PC-3 (cell line): ENCODE results near the gene RGS2. TPM values are rescaled to one million over a fixed set of nuclear protein-coding genes. Genes with fewer than 3 reads are reported as not detected.

ENCODE experiments used
- ATAC-seq: fragments of 200-7000 bp; cut with Tn5 transposase; 2 replicates; pipeline ENCODE4 v1.9.1; 2020; ENCODE audit warnings: mild to moderate bottlenecking, moderate library complexity
- BruUV-seq: library from RNA; stranded (reverse); fragments of 400-500 nt; replicated peaks from 2 replicates; lab custom pipeline; 2021; lab: Mats Ljungman, UMichigan
- CTCF ChIA-PET: fragments of 300-600 bp; sonication (Branson Sonifier 250); formaldehyde crosslinking; loops from one replicate; lab custom pipeline; 2022; ENCODE audit warnings: antibody characterized with exemption; lab: Charles Lee
- POLR2A ChIA-PET: fragments of 300-600 bp; sonication (Branson Sonifier 250); formaldehyde crosslinking; loops from one replicate; lab custom pipeline; 2022; ENCODE audit warnings: antibody characterized with exemption; ENCODE audit not compliant: unreplicated experiment; lab: Charles Lee
- DNase-seq: peaks from one replicate; pipeline ENCODE4 v3.0.0-alpha.2; 2015
- H2AFZ ChIP-seq: fragments of 300-600 bp; sonication (generic); 2 replicates; pipeline ENCODE4 v1.6.0; 2016; ENCODE audit warnings: antibody characterized with exemption, low read length
- H3F3A ChIP-seq: fragments of 300-600 bp; sonication (generic); one replicate; pipeline ENCODE4 v1.6.0; 2017; ENCODE audit warnings: antibody characterized with exemption, low read length, control low read depth, mild to moderate bottlenecking; ENCODE audit not compliant: unreplicated experiment
- H3K27ac ChIP-seq: fragments of 300-600 bp; sonication (generic); 2 replicates; pipeline ENCODE4 v1.5.1; 2016; ENCODE audit warnings: mild to moderate bottlenecking, low read length
- H3K27me3 ChIP-seq: fragments of 300-600 bp; sonication (generic); 2 replicates; pipeline ENCODE4 v1.6.1; 2016; ENCODE audit warnings: low read length, mixed read lengths
- H3K36me3 ChIP-seq: fragments of 300-600 bp; sonication (generic); 2 replicates; pipeline ENCODE4 v1.6.1; 2016; ENCODE audit warnings: low read depth, mixed run types, low read length, mixed read lengths
- H3K4me1 ChIP-seq: fragments of 300-600 bp; sonication (generic); 2 replicates; pipeline ENCODE4 v1.5.1; 2016; ENCODE audit warnings: low read length; ENCODE audit not compliant: insufficient read depth
- H3K4me2 ChIP-seq: fragments of 300-600 bp; sonication (generic); 2 replicates; pipeline ENCODE4 v1.6.0; 2016; ENCODE audit warnings: low read length
- H3K4me3 ChIP-seq: fragments of 300-600 bp; sonication (generic); 2 replicates; pipeline ENCODE4 v1.5.1; 2016; ENCODE audit warnings: mild to moderate bottlenecking, low read length, mixed read lengths
- H3K79me2 ChIP-seq: fragments of 300-600 bp; sonication (generic); 2 replicates; pipeline ENCODE4 v1.6.1; 2017; ENCODE audit warnings: low read length, mixed read lengths
- H3K9ac ChIP-seq: fragments of 300-600 bp; sonication (generic); 2 replicates; pipeline ENCODE4 v1.6.0; 2016; ENCODE audit warnings: mild to moderate bottlenecking, low read length
- H3K9me2 ChIP-seq: fragments of 300-600 bp; sonication (generic); replicated peaks from 2 replicates; pipeline ENCODE4 v1.6.1; 2016; ENCODE audit warnings: mixed run types, low read length, mixed read lengths
- H3K9me3 ChIP-seq: fragments of 300-600 bp; sonication (generic); 2 replicates; pipeline ENCODE4 v1.6.1; 2016; ENCODE audit warnings: low read length, mixed read lengths
- H4K20me1 ChIP-seq: fragments of 300-600 bp; sonication (generic); 2 replicates; pipeline ENCODE4 v1.6.1; 2016; ENCODE audit warnings: low read length, mixed read lengths
- EZH2 ChIP-seq: fragments of 300-600 bp; sonication (generic); IDR thresholded peaks from one replicate; pipeline ENCODE4 v1.6.1; 2017; ENCODE audit warnings: antibody characterized with exemption, mild to moderate bottlenecking, low read length; ENCODE audit not compliant: unreplicated experiment
- EZH2phosphoT487 ChIP-seq: fragments of 300-600 bp; sonication (generic); IDR thresholded peaks from 2 replicates; pipeline ENCODE4 v1.6.1; 2018; ENCODE audit warnings: mild to moderate bottlenecking, antibody characterized with exemption, low read length, borderline replicate concordance
- intact Hi-C: fragments of 100-400 bp; cut with micrococcal nuclease; formaldehyde crosslinking; loops from 2 replicates; pipeline ENCODE4 v1.9.0; 2023
- total RNA-seq: library from RNA; depleted of rRNA; stranded (reverse); fragments of >200 nt; gene quantifications from 2 replicates; pipeline ENCODE4 v1.2.3, GENCODE V29; 2014
- TF ChIP-seq, protein P1 (sequence below): fragments of 300-600 bp; sonication (generic); conservative IDR thresholded peaks from 2 replicates; pipeline ENCODE4 v1.5.1; 2017; ENCODE audit warnings: antibody characterized with exemption, low read depth, mild to moderate bottlenecking, low read length

The RGS2 gene
- total RNA-seq, 1 experiment from 2014 or later = 163 TPM

DNA sequence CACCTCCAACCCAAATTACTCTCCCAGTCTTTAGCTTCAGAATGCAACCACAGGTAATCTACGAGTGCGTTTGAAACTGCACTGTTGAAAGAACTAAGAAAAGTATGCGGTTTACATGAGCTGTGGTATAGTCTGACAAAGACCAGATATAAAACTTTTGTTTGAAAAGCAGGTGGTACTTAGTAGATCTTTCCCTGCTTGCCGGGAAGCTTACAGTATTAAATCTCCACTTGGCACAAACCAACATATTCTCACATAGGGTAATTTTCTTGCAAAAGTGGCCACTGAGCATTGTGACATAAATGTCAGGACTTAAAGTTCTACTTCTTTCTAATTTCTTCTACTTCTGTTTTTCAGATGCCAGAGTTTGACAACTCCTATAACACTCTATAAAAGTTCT lies 8.4 kb downstream of the RGS2 start:
- Histone ChIP-seq H3K4me3 (no peak overlapping the region), H3K9me3 (no peaks in the 10 kb centered on the region), H3K79me2 (no peaks in the 10 kb centered on the region), H3K27me3 (no peaks in the 10 kb centered on the region), H3F3A (no peaks in the 10 kb centered on the region), H3K4me1 (no peaks in the 10 kb centered on the region), H4K20me1 (no peaks in the 10 kb centered on the region), H3K27ac (no peak overlapping the region), H3K4me2 (no peak overlapping the region), H3K9me2 (no peaks in the 10 kb centered on the region), H3K36me3 (no peaks in the 10 kb centered on the region), H2AFZ (no peak overlapping the region), H3K9ac (no peak overlapping the region)
- CTCF ChIA-PET = no interaction called here
- POLR2A ChIA-PET = interaction anchor here (0.8 kb wide), 1 partner anchor 207 kb away, joined by 4 read pairs; no protein-coding TSS in a partner anchor
- DNase-seq (no peak), ATAC-seq (no peak)
- intact Hi-C loops = no loop called here
- TF ChIP-seq EZH2phosphoT487 (no peak), EZH2 (no peak)
- no TSS peak for BruUV-seq

DNA sequence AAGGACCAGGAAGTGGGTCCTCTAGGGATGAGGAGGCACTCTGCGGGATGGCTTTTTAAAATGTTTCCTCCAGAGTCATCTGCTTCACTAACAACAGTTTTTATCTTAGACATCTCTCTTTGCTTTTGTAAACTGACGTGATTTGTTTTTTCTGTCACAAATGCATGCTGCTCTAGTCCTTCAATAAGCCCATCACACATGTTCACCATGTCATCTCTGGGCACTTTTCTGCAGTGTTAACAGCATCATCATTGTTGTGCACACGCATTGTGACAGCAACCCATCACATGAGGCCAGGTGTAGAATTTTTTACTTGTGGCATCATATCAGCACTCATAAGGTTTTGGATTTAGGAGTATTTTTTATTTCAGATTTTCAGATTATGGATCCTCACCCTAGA lies 12.5 kb downstream of the RGS2 start:
- ChIA-PET POLR2A (no interaction called here), CTCF (no interaction called here)
- intact Hi-C loops = no loop called here
- ATAC-seq (no peak), DNase-seq (no peak)
- Histone ChIP-seq H3K9me2 (no peaks in the 10 kb centered on the region), H3K9ac (no peak overlapping the region), H4K20me1 (no peaks in the 10 kb centered on the region), H3K27ac (no peak overlapping the region), H3K36me3 (no peaks in the 10 kb centered on the region), H3K4me3 (no peak overlapping the region), H3K9me3 (no peaks in the 10 kb centered on the region), H3K27me3 (no peaks in the 10 kb centered on the region), H3K79me2 (no peaks in the 10 kb centered on the region), H3F3A (no peaks in the 10 kb centered on the region), H3K4me1 (peaks cover 15% of the 10 kb centered on the region), H3K4me2 (no peak overlapping the region), H2AFZ (no peak overlapping the region)
- no TSS peak for BruUV-seq
- TF ChIP-seq EZH2phosphoT487 (no peak), EZH2 (no peak)
- TF ChIP-seq, protein P1, sequence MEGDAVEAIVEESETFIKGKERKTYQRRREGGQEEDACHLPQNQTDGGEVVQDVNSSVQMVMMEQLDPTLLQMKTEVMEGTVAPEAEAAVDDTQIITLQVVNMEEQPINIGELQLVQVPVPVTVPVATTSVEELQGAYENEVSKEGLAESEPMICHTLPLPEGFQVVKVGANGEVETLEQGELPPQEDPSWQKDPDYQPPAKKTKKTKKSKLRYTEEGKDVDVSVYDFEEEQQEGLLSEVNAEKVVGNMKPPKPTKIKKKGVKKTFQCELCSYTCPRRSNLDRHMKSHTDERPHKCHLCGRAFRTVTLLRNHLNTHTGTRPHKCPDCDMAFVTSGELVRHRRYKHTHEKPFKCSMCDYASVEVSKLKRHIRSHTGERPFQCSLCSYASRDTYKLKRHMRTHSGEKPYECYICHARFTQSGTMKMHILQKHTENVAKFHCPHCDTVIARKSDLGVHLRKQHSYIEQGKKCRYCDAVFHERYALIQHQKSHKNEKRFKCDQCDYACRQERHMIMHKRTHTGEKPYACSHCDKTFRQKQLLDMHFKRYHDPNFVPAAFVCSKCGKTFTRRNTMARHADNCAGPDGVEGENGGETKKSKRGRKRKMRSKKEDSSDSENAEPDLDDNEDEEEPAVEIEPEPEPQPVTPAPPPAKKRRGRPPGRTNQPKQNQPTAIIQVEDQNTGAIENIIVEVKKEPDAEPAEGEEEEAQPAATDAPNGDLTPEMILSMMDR = no peak

DNA sequence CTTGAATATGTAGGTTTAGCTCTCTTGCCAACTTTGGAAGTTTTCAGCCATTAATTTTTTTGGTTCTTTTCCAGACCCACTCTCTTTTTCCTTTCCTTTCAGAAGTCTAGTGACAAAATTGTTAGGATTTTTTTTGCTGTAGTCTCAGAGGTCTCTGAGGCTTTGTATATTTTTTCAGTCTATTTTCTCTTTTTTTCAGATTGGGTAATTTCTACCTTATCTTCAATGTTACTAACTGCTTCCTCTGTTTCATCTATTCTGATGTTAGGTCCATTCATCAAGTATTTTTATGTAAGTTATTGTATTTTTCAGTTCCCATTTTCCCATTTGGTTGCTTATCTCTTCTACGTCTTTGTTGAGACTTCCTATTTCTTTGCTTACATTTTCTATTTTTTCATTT lies 15.7 kb downstream of the RGS2 start:
- CTCF ChIA-PET = no interaction called here

More for the DNA sequence above, 15.7 kb downstream of the RGS2 start:
- ATAC-seq = no peak
- no peaks in the 10 kb centered on the region for H4K20me1 ChIP-seq
- no peaks in the 10 kb centered on the region for H3K36me3 ChIP-seq
- POLR2A ChIA-PET = no interaction called here
- H3K27ac ChIP-seq = no peak overlapping the region
- H3K9me3 ChIP-seq = no peaks in the 10 kb centered on the region
- H3K4me2 ChIP-seq = no peak overlapping the region
- TF ChIP-seq EZH2 (no peak), EZH2phosphoT487 (no peak)
- TF ChIP-seq, protein P1 = no peak
- DNase-seq = no peak
- H3K27me3 ChIP-seq = no peaks in the 10 kb centered on the region
- no peaks in the 10 kb centered on the region for H3K9me2 ChIP-seq
- H3K4me3 ChIP-seq = no peak overlapping the region
- no peak overlapping the region for H2AFZ ChIP-seq
- no TSS peak for BruUV-seq
- H3F3A ChIP-seq = no peaks in the 10 kb centered on the region
- no peaks in the 10 kb centered on the region for H3K79me2 ChIP-seq
- intact Hi-C loops = no loop called here
- H3K9ac ChIP-seq = no peak overlapping the region
- H3K4me1 ChIP-seq = peaks cover 33% of the 10 kb centered on the region
